ENCODE measurements around the gene TANGO6.

TANGO6 gene

GRCh38 chr16:68843482-68844210 is at the start of gene TANGO6:
TANGO6 (plus strand) TSS chr16:68843531; CDS start chr16:68843618, 87 bp downstream.
- peak; percentile 23; the same call in 1 of the 2 replicates for TF ChIP-seq CTCF (IDR thresholded peaks at IDR 0.05; ENCODE audit: low read depth, low read length)

GRCh38 chr16:68798398-68798797 is 44.9 kb upstream of the TANGO6 start:
- TF ChIP-seq CTCF (IDR thresholded peaks at IDR 0.05; ENCODE audit: low read depth, low read length), result no peak
- no peak overlapping the region for H3K4me3 ChIP-seq (ENCODE audit: low read depth, low read length)

More at GRCh38 chr16:68843482-68844210, at the start of gene TANGO6:
- peak within 1 kb of the TSS; percentile 87 for H3K4me3 ChIP-seq (ENCODE audit: low read depth, low read length)

GRCh38 chr16:68800257-68800875 is 43.0 kb upstream of the TANGO6 start:
- peak; percentile 87 for TF ChIP-seq CTCF (IDR thresholded peaks at IDR 0.05; ENCODE audit: low read depth, low read length)
- H3K4me3 ChIP-seq (ENCODE audit: low read depth, low read length), result no peak overlapping the region

- H3K4me3 ChIP-seq (ENCODE audit: low read depth, low read length), result no peak overlapping the region
- TF ChIP-seq CTCF (IDR thresholded peaks at IDR 0.05; ENCODE audit: low read depth, low read length), result no peak
These were observed 41.1 kb upstream of the TANGO6 start for GRCh38 chr16:68802190-68802589.

- H3K4me3 ChIP-seq (ENCODE audit: low read depth, low read length), result no peak overlapping the region
- TF ChIP-seq CTCF (IDR thresholded peaks at IDR 0.05; ENCODE audit: low read depth, low read length), result no peak
These were observed 36.9 kb upstream of the TANGO6 start for GRCh38 chr16:68806422-68806821.

GRCh38 chr16:68806981-68807380 is 36.4 kb upstream of the TANGO6 start:
- TF ChIP-seq CTCF (IDR thresholded peaks at IDR 0.05; ENCODE audit: low read depth, low read length), result no peak
- no peak overlapping the region for H3K4me3 ChIP-seq (ENCODE audit: low read depth, low read length)

GRCh38 chr16:68814516-68814915 is 28.8 kb upstream of the TANGO6 start:
- no peak for TF ChIP-seq CTCF (IDR thresholded peaks at IDR 0.05; ENCODE audit: low read depth, low read length)
- no peak overlapping the region for H3K4me3 ChIP-seq (ENCODE audit: low read depth, low read length)

Data from WI38 (cell line).